ENCODE results near the gene DHH. TPM values are rescaled to one million over a fixed set of nuclear protein-coding genes. Genes with fewer than 3 reads are reported as not detected.
A peak's percentile ranks its signal among the peaks of the same experiment; 100 is the strongest.

DHH gene
- total and polyA plus RNA-seq, 9 of the 15 experiments (the other 6 are each of a cell fraction or from before 2014, with no cell fraction given) = 0.07 to 2.6 (median 0.54) TPM

GRCh38 chr12:49089821-49090773, 4.5 kb downstream of the DHH start (continued):
- peak; percentile 61; the same call in 1 of the 2 replicates for TF ChIP-seq ARID3A (IDR thresholded peaks at IDR 0.05; ENCODE audit: borderline replicate concordance, low read depth, low read length)
- TF ChIP-seq CXXC5 (CRISPR knock-in tag; IDR thresholded peaks at IDR 0.05) = peak; percentile 94
- TF ChIP-seq CTCFL (IDR thresholded peaks at IDR 0.05; ENCODE audit: borderline replicate concordance, insufficient read depth, low read depth, low read length, poor library complexity, severe bottlenecking) = peak; percentile 40
- peak; percentile 93 for TF ChIP-seq ARID1B (IDR thresholded peaks at IDR 0.05)
- no peak for TF ChIP-seq ZNF436 (CRISPR knock-in tag; IDR thresholded peaks at IDR 0.05)
- TF ChIP-seq PHF21A (IDR thresholded peaks at IDR 0.05; ENCODE audit: borderline replicate concordance, low read depth) = peak; percentile 83; the same call in 1 of the 2 replicates
- peak; percentile 95 to 96 for TF ChIP-seq KDM1A (IDR thresholded peaks at IDR 0.05)
- TF ChIP-seq MTA2 (IDR thresholded peaks at IDR 0.05; ENCODE audit: low read depth) = peak; percentile 71
- no peak for TF ChIP-seq ETS1 (conservative IDR thresholded peaks at IDR 0.05; ENCODE audit: control insufficient read depth, low read depth, low read length)
- TF ChIP-seq LCOR (CRISPR knock-in tag; IDR thresholded peaks at IDR 0.05) = peak; percentile 84; the same call in 1 of the 2 replicates
- TF ChIP-seq NR2C1 (IDR thresholded peaks at IDR 0.05) = no peak
- TF ChIP-seq NR2C1 (tag; IDR thresholded peaks at IDR 0.05) = no peak
- no peak for TF ChIP-seq POLR3A (IDR thresholded peaks at IDR 0.05; ENCODE audit: borderline replicate concordance, extremely low read depth, insufficient read depth, insufficient read length)
- peak; percentile 75 for TF ChIP-seq DPF2 (IDR thresholded peaks at IDR 0.05)
- TF ChIP-seq MAFK (IDR thresholded peaks at IDR 0.05; ENCODE audit: low read length) = no peak
